ENCODE data around the gene MYBBP1A. TPM values are rescaled to one million over a fixed set of nuclear protein-coding genes. Genes with fewer than 3 reads are reported as not detected.

The MYBBP1A gene
- total RNA-seq, 4 donors from 2014 or later: 32.4 to 70.0 (median 54.4) TPM

DNA sequence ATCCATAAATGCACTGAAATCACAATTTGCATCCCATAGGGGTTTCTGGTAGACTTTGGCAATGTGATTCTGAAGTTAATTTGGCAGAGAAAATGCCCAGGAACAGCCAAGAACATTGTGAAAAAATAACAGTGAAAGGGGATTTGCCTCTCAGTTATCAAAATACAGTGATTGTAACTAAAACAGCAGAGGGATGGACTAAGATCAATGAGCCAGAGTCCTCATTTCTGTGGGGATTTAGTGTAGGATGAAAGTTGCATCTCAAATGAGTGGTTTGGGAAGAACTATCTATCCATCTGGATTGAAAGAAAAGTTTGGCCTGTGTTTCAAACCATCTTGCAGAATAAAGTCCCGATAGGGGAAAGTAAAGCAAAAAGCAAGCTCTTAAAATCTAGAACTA, 28.1 kb downstream of the MYBBP1A start:
- 41 to 54% methylated on average over 1 of the region's 1 CpG for WGBS, 2 donors
- Histone ChIP-seq H3K4me3 (no peak overlapping the region), H3K9me3 (no peaks in the 10 kb centered on the region), H3K27ac (peak overlapping the region in 2 of 4 donors; percentile 7 to 60), H3K36me3 (no peaks in the 10 kb centered on the region), H3K27me3 (peaks cover 0 to 19% (median 0%) of the 10 kb centered on the region in 4 donors), H3K4me1 (peaks cover 0 to 70% (median 6%) of the 10 kb centered on the region in 3 donors)
- intact Hi-C loops (cut with DNase I): no loop called here
- DNase-seq: no peak
- no peak for TF ChIP-seq POLR2A (IDR thresholded peaks at IDR 0.05)
- TF ChIP-seq, protein P1, sequence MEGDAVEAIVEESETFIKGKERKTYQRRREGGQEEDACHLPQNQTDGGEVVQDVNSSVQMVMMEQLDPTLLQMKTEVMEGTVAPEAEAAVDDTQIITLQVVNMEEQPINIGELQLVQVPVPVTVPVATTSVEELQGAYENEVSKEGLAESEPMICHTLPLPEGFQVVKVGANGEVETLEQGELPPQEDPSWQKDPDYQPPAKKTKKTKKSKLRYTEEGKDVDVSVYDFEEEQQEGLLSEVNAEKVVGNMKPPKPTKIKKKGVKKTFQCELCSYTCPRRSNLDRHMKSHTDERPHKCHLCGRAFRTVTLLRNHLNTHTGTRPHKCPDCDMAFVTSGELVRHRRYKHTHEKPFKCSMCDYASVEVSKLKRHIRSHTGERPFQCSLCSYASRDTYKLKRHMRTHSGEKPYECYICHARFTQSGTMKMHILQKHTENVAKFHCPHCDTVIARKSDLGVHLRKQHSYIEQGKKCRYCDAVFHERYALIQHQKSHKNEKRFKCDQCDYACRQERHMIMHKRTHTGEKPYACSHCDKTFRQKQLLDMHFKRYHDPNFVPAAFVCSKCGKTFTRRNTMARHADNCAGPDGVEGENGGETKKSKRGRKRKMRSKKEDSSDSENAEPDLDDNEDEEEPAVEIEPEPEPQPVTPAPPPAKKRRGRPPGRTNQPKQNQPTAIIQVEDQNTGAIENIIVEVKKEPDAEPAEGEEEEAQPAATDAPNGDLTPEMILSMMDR (IDR thresholded peaks at IDR 0.05): no peak

DNA sequence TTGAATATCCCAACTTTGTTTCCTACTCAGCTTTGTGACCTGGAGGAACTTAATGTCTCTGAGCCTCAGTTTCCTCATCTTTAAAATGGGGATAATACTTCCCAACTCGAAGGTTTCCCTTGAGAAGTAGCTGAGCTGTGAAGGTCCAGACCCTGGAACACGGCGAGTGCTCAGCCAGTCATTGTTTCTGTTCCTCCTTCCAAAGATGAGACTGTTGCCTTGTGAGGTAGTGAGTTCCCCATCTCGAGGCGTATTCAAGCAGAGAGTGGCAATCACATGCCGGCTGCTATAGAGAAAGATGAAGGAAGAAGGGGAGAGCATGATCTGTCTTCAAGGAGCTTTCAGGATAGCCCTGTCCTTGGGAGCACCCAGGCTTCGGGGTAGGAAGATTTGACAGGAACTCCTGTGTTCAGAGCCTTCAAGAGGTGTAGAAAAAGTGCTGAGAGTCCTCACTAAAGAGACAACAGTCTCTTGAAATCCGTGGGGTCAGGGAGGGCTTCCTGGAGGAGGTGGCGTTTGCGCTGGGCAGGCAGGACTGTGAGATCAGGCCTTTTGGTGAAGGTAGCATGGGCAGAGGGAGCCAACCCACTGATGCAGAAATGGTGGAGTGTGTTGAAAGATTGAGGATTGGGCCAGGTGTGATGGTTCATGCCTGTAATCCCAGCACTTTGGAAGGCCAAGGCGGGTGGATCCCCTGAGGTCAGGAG, 29.3 kb downstream of the MYBBP1A start:
- no peak overlapping the region for H3K4me3 ChIP-seq
- WGBS, 2 donors: 85 to 87% methylated on average over 10 to 11 of the region's 11 CpGs
- no peak overlapping the region for H3K27ac ChIP-seq
- H3K9me3 ChIP-seq: no peaks in the 10 kb centered on the region
- no peak for TF ChIP-seq POLR2A (IDR thresholded peaks at IDR 0.05)
- TF ChIP-seq, protein P1 (IDR thresholded peaks at IDR 0.05): no peak
- H3K4me1 ChIP-seq: peaks cover 0 to 76% (median 18%) of the 10 kb centered on the region in 3 donors
- H3K27me3 ChIP-seq: peaks cover 0 to 7% (median 0%) of the 10 kb centered on the region in 4 donors
- H3K36me3 ChIP-seq: no peaks in the 10 kb centered on the region
- no peak for DNase-seq
- intact Hi-C loops (cut with DNase I): no loop called here

DNA sequence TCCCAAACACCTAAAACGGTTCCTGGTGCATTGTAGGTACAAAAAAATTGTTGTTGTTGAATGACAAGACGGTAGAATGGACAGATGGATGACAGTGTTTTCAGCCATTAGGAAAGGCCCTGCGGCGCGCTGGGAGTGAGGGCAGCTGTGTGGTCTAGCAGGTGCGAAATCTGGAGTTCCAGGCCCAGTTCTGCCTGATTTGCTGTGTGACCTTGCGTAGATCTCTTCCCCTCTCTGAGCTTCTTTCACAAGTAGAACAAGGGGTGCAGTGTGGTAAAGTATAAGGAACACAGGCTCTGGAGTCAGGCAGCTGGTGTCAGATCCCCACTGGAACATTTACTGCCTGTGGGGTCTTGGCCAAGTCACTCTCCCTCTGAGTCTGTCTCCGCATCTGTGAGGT, 31.2 kb downstream of the MYBBP1A start:
- WGBS, 2 donors: 82 to 94% methylated on average over 7 to 8 of the region's 8 CpGs
- Histone ChIP-seq H3K4me3 (no peak overlapping the region), H3K27ac (peak overlapping the region in 2 of 4 donors; percentile 2 to 22), H3K9me3 (no peaks in the 10 kb centered on the region), H3K4me1 (peaks cover 17 to 76% (median 31%) of the 10 kb centered on the region in 3 donors), H3K27me3 (no peaks in the 10 kb centered on the region), H3K36me3 (no peaks in the 10 kb centered on the region)
- no peak for DNase-seq
- intact Hi-C loops (cut with DNase I): no loop called here
- TF ChIP-seq, protein P1 (IDR thresholded peaks at IDR 0.05): no peak
- TF ChIP-seq POLR2A (IDR thresholded peaks at IDR 0.05): no peak

DNA sequence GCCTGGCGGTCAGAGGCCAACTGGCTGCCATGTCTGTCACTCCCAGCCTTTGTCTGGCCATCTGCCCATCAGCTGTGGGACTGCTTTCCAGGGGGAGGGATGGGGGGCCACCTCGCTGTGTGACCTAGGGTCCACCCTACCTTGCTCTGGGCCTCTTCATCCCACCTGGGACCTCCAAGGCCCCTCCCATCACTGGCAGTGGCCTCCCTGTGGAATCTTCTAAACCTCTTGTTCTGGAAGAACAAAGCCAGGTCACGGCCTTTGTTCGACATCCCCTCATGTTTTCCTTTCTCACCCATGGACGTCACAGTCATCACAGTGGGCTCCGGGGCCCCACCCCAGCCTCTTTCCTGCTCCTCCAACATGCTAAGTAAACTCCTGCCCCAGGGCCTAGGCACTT, 32.5 kb downstream of the MYBBP1A start:
- peaks cover 20 to 76% (median 36%) of the 10 kb centered on the region in 3 donors for H3K4me1 ChIP-seq
- WGBS, 2 donors: 84 to 86% methylated on average over 5 to 6 of the region's 6 CpGs

More for the DNA sequence above, 32.5 kb downstream of the MYBBP1A start:
- no peak for DNase-seq
- no peak overlapping the region for H3K4me3 ChIP-seq
- intact Hi-C loops (cut with DNase I): no loop called here
- H3K27ac ChIP-seq: peak overlapping the region; percentile 50 to 93 (median 82)
- H3K9me3 ChIP-seq: no peaks in the 10 kb centered on the region
- TF ChIP-seq, protein P1 (IDR thresholded peaks at IDR 0.05): no peak
- TF ChIP-seq POLR2A (IDR thresholded peaks at IDR 0.05): no peak
- H3K27me3 ChIP-seq: no peaks in the 10 kb centered on the region
- H3K36me3 ChIP-seq: no peaks in the 10 kb centered on the region
